Stimulated activated CD8-positive, alpha-beta memory T cell treated with anti-CD3 and anti-CD28 coated beads, Interleukin-2, amount 100 ng/mL, for 48 hours (primary cell): Measurements from ENCODE around the gene TAL1.

Source experiments
- DNase-seq, 2 donors: peaks; one replicate each; pipeline ENCODE4 v3.0.0-alpha.2; 2020; ENCODE audit warnings: low read depth in 2 of 2

Gene TAL1

DNA sequence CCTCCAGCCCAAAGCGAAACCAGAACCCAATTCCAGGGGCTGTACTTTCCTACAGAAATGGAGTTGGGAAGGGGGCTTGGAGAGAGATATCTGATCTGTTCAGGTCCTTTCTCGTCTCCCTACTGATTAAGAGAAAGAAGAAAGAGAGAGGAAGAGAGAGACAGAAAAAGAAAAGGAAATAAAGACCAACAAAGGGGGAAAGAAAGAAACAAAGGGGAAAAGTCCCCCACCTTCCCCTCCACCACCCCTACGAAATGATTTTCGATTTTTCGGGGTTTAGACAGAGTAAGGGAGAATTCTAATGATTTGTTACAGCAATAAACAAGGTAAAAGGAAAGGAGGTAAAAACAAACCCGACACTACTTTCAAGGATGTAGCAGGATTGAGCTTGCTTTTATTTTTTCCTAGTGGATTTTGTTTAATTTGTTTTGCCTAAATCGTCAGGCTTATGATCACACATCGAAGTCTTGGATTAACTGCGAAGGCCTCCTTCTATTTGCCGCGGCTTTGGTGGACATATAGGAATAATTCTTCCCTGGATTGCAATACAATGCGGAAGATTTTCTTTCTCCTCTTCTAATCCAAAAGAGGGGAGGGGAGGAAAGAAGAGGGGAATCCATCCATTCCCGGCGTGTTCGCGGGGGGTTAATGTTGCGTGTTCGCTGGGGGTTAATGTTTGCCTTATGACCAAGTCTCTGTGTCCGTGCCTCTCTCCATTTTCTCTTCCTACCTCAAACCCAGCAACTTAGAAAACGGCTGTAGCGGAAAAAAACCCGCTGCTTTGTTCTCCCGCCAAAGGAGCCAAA is 1.9 kb downstream of the TAL1 start:
- no peak for DNase-seq

DNA sequence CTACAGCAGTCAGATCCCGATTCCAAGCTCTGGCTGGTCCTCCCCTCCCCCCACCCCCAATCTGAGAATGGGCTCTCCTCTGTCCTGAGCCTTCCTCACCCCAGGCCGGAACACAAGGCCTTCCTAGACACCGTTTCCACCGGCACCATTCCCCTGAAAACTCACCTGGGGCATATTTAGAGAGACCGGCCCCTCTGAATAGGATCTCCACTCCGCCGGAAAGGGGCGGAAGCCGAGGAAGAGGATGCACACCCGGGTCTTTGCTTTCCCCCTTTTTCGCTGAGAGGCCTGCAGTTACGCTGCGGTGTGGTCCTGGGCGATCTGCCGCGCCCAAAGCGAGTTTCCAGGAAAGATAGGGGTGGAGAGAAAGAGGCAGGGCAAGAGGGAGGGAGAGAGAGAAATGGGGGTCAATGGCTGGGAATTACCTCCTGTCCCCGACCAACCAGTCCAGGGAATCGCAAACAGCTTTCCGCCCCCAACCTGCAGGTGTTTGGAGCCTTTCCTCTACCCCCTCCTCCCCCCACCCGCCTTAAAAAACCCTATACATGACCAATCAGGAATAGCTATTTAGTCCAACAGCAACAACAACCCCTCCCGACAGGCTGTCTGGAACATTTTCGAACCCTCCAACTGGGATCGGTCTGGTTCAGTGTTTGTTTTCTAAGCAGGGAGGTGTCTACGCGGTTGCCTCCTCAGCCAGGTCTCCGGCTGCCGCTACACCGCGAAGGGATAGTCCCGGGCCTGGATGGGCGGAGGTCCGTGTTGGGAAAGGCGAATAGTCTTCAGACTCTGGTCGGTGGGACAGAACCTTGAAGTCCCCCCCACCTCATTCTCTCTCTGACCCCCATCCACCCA is 2.8 kb downstream of the TAL1 start:
- no peak for DNase-seq

DNA sequence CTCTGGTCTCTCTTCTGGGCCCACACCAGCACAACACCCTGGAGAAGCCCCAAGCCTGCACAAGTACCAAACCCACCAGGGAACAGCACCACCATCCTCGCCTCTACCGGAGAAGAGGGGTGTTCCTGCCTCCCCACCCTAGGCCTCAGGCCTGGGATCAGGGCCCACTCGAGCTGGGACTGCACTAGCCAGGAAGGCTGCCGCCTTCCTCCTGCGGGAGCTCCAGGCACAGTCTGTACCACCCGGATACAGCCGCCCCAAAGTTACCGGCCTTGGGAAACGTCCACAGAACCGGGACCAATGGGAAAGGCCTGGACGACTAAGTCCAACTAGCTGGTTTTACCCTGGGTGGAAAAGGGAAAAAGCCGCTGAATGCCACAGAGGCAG is 3.4 kb downstream of the TAL1 start:
- DNase-seq, result no peak

DNA sequence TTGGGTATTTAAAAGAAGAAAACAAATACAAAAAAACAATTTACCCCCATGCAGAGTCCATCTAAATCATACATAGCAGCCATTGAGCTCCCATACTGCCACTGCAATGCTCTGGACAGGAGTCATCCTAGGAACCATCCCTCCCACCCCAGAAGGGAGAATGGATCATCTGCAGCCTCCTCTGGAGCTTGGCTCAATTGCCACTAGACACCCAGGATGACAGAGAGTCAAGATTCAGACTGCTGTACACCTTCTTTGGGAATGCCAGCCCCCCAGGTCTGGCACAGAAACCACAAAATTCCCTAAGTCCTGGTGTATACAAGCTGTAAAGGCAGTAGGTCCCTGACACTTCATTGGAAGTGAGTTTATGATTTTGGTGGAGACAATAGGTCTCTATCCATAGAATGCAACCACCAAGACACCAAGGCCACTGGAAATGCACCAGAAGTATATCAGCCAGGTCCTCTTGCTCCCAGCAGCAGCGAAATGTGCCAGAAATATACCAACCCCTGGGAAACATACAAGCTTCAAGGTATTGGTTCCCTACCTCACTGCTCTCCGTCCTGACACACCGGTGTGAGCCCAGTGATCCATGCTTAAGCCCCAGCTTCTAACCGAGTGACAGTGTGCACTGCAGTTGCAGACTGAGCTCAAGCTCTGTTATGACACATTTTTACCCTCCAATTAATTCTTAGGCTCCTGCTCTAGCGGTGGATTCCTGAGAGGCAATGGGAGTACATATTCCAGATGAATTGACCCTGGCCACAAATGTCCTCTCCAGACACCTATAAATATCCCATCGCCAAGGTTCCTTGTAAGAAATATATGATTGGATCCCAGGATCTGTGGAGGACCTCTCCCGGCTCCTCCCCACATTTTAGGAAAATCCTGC is 4.4 kb downstream of the TAL1 start:
- no peak for DNase-seq

DNA sequence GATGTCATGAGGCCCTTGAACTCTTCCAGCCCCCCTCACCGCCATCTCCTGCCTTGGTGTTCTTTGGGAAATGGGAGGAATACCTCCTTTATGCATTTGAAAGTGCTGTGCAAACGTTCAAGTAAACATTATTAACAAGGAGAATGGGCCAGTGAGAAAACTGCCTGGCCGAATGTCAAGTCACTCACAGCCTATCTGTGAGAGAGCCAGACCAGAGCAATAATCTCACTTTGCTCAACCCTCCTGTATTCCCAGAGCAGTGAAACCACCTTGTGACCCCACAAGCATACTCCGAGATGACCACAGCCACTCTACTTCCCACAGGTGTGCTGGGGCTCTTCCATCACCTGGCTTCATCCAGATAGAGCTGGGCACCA is 5.2 kb downstream of the TAL1 start:
- DNase-seq, result no peak

DNA sequence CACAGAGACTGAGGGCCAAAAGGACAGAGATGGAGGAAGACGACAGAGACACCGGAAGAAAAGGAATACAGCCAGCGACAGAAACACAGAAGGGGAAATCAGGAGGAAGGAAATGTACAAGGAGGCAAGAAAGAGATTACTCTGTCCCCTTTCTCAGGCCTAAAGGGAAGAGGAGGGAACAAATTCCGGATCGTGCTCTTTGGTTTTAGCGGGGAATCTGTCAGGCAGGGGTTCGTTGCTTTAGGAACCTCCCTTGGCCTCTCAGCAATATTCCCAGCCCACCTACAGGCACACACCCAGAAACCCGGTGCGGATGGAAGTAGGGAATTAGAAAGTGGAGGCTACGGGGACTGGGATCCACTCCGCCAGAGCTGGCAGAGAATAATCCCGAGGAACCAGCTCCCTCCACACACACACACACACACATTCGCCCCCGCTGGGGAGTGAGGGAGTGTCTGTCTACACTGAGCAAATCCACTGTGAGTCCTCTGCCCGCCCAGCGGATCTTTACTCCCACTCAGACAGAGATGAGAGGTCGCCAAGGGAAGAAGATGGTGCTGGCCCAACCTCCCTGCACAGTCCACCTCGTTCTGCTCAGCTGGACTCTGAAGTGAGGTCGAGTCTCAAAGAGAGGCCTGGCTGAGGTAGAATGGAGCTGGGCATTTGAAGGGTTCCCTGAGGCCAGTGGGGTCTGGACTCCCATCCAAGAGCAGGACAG is 5.7 kb downstream of the TAL1 start:
- no peak for DNase-seq

DNA sequence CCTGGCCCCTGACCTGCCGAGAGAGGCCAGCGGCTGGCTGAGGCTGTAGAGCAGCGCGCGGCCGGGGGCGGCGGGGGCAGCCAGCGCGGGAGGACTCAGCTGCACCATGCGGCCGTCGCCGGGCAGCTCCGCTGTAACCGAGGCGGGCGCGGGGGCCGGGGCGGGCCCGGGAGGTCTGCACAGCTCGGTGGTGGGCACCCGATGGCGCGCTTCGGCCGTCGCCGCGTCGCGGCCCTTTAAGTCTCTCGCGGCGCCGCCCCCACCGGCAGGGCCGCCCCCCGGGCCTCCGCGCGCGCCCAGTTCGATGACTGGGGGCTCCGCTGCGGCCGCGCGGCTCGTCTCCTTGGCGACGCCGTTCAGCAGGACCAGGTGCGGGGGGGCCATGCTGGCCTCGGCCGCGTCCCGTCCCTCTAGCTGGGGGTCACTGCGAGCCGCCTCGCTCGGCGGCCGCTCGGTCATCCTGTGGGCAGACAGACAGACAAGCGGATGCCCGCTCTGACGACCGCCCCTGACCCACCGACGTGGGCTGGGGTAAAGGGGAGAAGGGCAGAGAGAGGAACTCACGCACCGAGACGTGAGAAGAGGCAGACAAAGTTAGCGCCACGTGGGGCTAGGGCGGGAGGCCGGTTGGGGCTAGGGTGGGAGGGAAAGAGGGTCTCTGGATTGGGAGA is 6.5 kb downstream of the TAL1 start:
- DNase-seq, result no peak

DNA sequence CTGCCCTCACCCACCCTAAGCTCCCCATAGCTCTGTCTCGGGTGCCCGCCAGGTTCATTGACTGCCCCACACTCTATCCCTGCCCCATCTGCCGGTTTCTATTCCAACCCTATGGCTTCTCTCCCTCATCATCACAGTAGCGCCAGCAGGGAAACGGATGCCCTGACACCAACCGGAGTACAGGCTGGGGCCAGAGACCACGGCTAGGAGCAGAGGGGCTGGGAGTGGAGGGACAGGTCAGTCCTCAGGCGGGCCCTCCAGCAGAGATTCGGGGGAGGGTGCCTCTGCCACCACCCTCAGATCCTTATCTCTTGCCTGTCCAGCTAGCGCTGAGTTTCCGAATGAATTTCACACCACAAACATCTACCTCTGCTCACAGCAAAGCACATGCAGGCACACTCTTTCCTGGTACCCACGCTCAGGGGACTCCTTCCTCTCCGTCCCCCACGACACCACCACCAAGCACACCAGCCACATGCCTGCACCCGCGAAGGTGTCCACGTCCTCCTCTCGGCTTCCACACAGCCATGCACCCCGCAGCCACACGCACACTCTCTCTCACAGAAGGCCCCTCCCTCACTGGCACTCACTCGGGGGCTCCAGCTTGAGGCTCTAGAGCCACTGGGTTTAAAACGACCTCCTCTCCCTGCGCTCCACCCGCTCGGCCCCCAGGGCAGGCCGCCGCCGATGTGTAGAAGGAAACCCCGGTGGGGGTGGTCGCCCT is 7.2 kb downstream of the TAL1 start:
- no peak for DNase-seq

DNA sequence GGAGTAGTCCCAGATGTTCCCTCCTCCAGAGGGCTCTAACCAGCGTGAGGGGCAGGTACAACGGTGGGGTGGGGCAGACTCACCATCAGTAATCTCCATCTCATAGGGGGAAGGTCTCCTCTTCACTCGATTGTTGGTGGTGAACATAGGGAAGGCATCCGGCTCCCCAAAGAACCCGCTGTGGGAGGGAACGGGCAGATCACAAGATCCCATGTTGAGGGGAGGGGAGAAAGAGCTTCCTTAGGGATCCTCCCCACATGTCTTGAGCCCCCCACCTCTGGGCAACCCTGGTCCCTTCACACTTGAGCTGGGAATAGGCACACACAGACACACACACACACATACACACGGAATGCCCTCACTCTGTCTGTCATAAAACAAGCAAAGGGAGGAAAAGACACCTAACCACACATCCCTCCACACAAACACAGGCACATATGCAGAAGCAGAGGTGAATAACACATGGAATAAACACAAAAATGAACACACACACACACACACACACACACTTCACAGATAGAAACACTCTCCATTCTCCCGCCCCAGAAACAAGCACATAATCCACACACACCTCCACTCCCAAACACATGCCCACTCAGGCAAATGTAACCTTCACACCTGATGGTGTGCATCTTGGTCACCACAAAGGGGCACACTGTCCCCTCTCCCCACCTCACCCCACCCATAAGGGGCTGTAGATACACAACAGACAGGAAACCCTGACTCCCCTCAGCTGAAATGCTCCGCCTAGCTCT is 7.9 kb downstream of the TAL1 start:
- DNase-seq, result no peak

DNA sequence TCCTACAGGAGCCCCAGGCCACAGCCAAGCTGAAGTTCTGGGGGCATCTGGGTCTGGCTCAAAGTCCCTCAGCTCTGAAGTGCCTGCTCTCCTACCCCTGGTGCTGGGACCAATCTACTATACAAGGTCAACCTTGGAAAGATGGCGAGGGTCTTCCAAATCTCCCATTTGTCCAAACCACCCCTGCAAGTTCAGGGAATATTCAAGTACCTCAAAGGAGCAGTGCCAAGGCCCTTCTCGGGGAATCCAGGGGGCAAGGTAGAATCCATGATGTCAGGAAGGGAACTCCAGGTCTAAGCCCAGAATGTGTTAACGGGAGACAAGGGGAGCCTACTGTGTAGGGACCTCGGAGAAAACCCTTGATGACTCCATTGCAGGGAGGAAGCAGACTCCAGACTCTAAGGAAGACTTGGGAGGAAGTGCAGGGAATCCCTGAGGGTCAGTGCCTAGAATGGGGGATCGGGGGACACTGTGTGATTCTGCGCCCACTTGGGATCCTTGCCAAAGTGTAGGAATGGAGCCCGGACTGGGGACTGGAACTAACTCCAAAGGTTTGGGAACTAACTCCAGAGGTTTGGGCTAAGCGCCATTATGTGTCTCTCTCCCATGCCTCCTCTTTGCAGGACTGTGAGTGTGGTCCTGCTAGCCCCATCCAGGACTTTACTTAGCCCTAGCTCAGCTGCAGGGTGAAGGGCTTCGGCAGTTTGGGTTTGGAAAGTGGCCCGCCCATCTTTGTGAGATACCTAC is 8.7 kb downstream of the TAL1 start:
- DNase-seq, result no peak

DNA sequence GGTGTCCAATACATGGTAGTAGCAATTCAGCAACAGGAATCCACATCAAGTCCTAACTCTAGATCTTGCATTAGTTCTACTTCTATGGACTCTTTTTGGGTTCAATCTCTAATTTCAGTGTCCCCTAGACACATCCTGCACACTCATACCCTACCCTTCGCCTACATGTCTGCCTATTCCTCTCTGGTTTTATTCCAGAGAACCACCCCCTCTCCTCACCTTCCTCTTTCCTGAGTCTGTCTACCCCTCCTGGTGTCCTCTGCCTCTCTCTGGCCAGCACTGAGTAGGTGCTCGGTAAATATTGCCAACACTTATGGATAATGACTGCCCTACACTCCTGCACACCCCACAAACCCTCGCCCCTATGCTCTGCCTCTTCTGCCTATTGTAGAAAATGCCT is 9.5 kb downstream of the TAL1 start:
- no peak for DNase-seq

DNA sequence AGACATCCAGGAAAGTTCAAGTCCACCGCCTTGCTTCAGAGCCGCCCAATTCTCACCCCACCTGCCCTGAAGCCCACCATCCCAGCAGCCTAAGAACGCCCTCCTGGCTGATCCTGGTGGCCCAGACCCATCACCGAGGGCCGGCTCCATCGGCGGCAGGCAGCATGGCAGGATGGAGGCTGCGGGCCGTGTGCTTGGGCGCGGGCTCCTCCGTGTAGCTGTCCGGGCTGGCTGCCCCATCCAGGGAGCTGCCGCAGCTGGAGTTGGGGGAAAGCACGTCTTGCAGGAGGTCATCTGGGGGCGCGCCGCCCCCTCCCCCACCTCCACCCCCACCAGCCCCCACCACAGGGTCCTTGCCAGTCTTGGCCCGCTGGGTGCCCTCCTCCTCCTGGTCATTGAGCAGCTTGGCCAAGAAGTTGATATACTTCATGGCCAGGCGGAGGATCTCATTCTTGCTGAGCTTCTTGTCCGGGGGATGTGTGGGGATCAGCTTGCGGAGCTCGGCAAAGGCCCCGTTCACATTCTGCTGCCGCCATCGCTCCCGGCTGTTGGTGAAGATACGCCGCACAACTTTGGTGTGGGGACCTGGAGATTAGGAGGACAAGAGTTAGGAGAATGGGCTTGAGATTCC is 12.3 kb downstream of the TAL1 start:
- DNase-seq, result no peak

DNA sequence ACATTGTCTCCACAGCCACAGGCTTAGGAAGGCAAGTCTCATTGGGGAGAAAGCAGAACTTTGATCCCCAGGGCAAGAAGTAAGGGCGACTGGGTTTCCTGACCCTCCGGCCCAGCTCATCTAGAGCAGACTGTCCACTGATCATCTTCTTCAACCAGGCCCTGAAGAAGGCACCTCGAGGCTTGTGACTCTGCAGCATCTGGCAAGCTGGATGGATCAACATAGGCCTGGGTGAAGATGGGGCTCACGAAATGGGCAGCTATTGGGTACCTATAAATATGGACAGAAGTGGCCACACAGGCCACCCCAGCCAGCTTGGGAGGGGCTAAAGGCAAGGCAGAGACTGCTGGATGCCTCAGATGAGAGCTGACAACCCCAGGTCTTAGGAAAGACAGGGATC is 13.0 kb downstream of the TAL1 start:
- DNase-seq, result no peak

DNA sequence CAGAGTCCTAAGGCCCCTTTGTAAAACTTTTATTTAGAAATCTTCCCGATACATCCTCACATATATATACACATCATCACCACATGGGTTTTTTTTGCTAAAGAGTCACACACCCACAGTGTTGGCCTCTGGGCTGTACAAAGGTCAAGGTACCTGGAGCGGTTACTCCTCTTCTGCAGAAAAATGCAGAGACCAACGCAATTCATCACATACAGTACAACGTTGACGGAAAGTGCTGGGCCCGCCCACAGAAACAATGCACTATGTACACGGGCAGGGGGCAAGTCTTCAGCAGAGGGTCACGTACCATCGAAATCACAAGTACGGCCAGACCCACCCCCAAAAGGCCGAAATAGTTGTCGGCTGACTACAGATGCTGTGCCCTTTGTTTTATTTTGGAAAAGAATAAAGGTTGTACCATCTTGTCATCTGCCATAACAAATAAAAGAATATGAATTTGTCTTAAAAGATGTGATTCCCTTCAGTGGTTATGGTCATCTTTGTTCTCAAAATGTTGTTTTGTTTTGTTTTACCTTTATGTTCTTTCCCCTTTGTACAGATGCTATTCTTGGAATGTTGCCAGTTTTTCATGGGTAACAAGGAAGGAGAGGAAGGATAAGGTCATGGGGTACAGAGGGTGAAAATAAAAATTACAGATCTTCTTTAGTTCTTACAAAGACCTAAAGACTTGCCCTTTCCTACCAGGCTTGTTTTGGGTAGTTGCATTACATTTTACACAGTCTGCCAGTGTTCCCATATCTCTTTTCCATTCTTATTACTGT is 15.6 kb downstream of the TAL1 start:
- no peak for DNase-seq

DNA sequence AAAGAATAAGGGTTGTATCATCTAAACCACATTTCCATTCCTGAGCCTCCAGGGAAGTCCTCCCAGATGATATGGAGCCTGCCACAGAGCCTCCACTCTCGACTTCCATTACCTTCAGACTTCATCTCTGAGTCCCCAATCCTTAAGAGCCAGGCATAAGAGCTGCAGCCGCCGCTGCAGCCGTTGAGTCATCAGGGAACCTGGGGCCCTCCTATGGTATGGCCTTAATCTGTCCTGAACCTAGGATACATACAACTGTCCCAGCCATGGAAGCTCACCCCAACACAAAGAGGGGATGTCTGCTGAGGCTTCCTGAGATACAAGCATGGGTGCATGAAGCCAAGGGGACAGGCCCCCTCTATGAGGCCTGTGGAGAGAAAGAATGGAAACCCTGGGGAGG is 16.3 kb downstream of the TAL1 start:
- DNase-seq, result no peak

DNA sequence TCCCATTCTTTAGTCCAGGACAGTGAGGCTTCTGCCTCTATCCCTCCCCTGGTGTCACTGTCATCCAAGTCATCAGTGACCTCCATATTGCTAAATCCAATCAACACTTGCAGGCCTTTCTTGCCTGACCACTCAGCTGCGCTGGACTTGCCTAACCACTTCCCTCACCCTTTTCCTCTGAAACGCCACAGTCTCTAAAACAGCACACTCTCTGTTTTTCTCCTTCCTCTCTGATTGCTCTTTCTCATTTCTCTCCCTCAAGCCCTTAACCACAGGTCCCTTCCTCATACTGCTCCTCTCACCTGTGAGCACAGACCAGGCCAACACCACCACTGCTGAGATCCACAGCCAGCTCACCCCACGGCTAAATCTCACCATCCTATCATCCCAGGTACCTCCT is 17.5 kb downstream of the TAL1 start:
- no peak for DNase-seq

DNA sequence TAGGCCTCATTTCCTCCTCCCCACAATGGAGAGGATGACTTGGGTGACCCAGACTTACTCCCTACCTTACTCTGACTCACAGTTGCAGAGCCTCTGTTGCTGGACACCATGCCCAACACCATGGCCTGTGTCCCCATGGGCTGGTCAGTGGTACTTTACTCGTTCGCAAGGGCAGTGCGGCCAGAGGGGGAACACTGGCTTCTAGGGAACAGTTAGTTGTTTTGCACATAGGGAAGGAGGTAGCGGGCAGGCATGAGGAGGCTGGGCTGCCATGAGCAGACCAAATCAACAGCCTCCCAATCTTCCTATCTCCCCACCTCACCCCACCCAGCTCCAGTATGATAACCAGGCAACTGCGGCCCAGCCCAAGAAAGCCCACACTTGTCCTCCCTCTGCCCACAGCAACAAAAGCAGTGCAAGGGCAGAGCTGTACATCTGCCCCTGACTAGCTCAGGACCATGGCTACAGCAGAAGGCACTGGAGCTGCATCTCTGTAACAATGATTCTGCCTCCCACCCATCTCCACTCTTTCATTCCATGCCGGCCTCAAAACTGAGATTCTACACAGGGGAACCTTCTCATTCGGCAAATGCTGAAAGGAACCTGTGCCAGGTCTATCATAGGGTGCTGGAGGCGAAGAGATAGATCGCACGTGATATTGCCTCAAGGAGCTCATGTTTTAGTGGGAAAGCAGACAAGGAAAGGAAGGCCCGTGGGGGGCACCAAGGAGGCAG is 18.6 kb downstream of the TAL1 start:
- no peak for DNase-seq
